MM.1S (cell line): Measurements from ENCODE around the gene NCF1.
"Not testable (repeated sequence)": the region's sequence is repeated elsewhere in the genome, so short reads cannot be mapped to it uniquely, and the experiment has no call there.

ENCODE experiments used
- DNase-seq: peaks from one replicate; pipeline ENCODE4 v3.0.0-alpha.2; 2015
- H2AFZ ChIP-seq: fragments of 300-600 bp; sonication (generic); 2 replicates; pipeline ENCODE4 v1.6.0; 2016; ENCODE audit warnings: antibody characterized with exemption, low read length
- H3F3A ChIP-seq: fragments of 300-600 bp; sonication (generic); 2 replicates; pipeline ENCODE4 v1.6.1; 2016; ENCODE audit warnings: mild to moderate bottlenecking, antibody characterized with exemption, low read length, moderate library complexity, mixed read lengths; ENCODE audit not compliant: insufficient read depth
- H3K27ac ChIP-seq: fragments of 300-600 bp; sonication (generic); 2 replicates; pipeline ENCODE4 v1.5.1; 2016; ENCODE audit warnings: mild to moderate bottlenecking, low read length
- H3K27me3 ChIP-seq: fragments of 300-600 bp; sonication (generic); replicated peaks from 2 replicates; pipeline ENCODE4 v1.6.0; 2016; ENCODE audit warnings: low read length; ENCODE audit not compliant: insufficient read depth
- H3K36me3 ChIP-seq: fragments of 300-600 bp; sonication (generic); replicated peaks from 2 replicates; pipeline ENCODE4 v1.6.1; 2016; ENCODE audit warnings: mild to moderate bottlenecking, low read length, mixed read lengths; ENCODE audit not compliant: insufficient read depth
- H3K4me1 ChIP-seq: fragments of 300-600 bp; sonication (generic); 2 replicates; pipeline ENCODE4 v1.6.1; 2016; ENCODE audit warnings: low read length, mixed read lengths
- H3K4me2 ChIP-seq: fragments of 300-600 bp; sonication (generic); 2 replicates; pipeline ENCODE4 v1.6.0; 2016; ENCODE audit warnings: low read depth, low read length
- H3K4me3 ChIP-seq: fragments of 300-600 bp; sonication (generic); 2 replicates; pipeline ENCODE4 v1.5.1; 2016; ENCODE audit warnings: low read length, mixed read lengths
- H3K79me2 ChIP-seq: fragments of 300-600 bp; sonication (generic); 2 replicates; pipeline ENCODE4 v1.6.1; 2016; ENCODE audit warnings: mixed run types, low read length, mixed read lengths
- H3K9ac ChIP-seq: fragments of 300-600 bp; sonication (generic); 2 replicates; pipeline ENCODE4 v1.6.1; 2016; ENCODE audit warnings: low read length, mixed read lengths
- H3K9me2 ChIP-seq: fragments of 300-600 bp; sonication (generic); replicated peaks from 2 replicates; pipeline ENCODE4 v1.6.1; 2016; ENCODE audit warnings: mild to moderate bottlenecking, low read length, mixed read lengths; ENCODE audit not compliant: insufficient read depth
- H3K9me3 ChIP-seq: fragments of 300-600 bp; sonication (generic); replicated peaks from 2 replicates; pipeline ENCODE4 v1.6.1; 2016; ENCODE audit warnings: mild to moderate bottlenecking, low read length, mixed read lengths; ENCODE audit not compliant: insufficient read depth
- H4K20me1 ChIP-seq: fragments of 300-600 bp; sonication (generic); 2 replicates; pipeline ENCODE4 v1.6.1; 2016; ENCODE audit warnings: mild to moderate bottlenecking, low read length, moderate library complexity, mixed read lengths; ENCODE audit not compliant: insufficient read depth

Gene NCF1

DNA sequence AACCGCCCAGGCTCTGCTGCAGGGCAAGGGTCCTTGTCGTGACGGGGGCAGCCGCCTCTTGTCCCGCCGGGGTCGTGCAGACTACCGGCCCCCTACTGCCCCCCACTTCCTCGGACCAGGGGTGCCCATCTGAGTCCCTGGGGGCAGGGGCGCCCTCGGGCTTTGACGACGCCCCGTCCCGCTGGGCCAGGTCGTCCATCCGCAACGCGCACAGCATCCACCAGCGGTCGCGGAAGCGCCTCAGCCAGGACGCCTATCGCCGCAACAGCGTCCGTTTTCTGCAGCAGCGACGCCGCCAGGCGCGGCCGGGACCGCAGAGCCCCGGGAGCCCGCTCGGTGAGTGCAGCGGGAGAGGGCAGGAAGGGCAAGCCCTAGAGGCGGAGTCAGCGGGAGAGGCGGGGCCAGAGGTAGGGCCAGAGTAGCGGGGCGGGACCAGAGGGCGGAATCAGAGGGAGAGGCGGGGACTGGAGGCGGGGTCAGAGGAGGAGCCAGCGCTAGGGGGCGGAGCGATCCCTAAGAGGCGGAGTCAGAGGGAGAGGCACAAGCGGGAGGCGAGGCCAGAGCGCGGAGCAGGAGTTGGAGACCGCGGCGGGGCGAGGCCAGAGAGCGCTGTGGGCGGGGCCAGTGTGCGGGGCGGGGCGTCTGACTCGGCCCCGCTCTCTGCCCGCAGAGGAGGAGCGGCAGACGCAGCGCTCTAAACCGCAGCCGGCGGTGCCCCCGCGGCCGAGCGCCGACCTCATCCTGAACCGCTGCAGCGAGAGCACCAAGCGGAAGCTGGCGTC lies 14.7 kb downstream of the NCF1 start:
- not testable (repeated sequence) for H3K9me3 ChIP-seq, H2AFZ ChIP-seq, H3K9me2 ChIP-seq, H3K79me2 ChIP-seq, H3K27ac ChIP-seq, H3F3A ChIP-seq, H3K4me2 ChIP-seq, H3K36me3 ChIP-seq, H3K4me1 ChIP-seq, H3K9ac ChIP-seq, H4K20me1 ChIP-seq, H3K27me3 ChIP-seq, H3K4me3 ChIP-seq
- peak; percentile 79 for DNase-seq

DNA sequence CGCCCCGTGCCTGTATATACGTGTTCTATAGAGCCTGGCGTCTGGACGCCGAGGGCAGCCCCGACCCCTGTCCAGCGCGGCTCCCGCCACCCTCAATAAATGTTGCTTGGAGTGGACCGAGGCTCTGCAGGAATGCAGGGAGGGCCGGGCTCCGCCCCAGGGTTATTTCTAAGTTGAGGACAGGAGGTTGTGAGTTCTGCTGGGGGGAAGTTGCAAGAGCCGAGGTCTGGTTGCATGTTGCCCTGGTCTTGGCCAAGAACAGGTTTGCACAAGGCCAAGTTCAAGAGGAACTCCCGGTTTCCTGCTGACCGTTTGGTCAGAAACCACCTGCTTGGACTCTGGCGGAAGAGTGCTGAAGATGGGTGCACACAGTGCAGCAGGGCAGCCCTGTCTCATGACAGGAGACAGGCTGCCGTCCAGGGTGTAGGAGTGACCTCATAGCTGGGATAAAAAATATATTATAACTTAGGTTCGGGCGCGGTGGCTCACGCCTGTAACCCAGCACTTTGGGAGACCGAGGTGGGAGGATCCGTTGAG lies 15.5 kb downstream of the NCF1 start:
- H3K36me3 ChIP-seq, DNase-seq, H3K4me3 ChIP-seq, H3K9me2 ChIP-seq, H4K20me1 ChIP-seq, H3K9me3 ChIP-seq, H3K4me1 ChIP-seq, H3K27me3 ChIP-seq, H2AFZ ChIP-seq, H3K79me2 ChIP-seq, H3K9ac ChIP-seq, H3K27ac ChIP-seq, H3K4me2 ChIP-seq, H3F3A ChIP-seq: not testable (repeated sequence)

DNA sequence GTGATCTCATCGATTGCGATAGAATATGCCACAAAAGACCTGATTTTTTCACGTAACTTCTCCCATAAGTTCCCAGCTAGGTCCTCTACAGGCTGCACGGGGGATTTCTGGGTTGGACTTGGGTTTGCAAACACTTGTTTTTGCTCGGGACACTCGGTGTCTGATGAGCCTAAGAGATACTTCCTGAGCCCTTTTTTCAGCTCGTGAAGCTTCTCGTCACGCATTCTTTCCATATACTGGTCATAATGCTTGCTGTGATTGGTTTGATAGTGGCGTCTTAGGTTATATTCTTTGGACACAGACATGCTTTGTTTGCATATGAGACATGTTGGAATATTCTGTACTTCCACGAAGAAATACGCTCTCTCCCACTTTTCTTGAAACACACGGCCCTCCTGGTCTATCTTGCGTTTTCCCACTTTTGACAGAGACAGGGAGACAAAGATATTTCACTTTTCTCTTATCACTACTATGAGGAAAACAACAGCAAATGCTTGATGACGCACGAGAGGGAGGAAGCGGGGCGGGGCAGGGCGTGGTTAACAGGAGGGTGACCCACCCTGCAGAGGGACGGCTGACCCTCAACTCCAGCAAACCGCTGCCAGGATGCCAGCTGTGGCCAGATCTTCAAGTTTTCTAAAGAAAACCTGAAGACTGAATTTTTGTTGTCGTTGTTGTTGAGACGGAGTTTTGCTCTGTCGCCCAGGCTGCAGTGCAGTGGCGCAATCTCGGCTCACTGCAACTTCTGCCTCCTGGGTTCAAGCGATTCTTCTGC lies 24.2 kb downstream of the NCF1 start:
- not testable (repeated sequence) for H3K79me2 ChIP-seq, H4K20me1 ChIP-seq, H3K9ac ChIP-seq, H3K9me2 ChIP-seq, H3K4me1 ChIP-seq, H3K27me3 ChIP-seq, DNase-seq, H3F3A ChIP-seq, H2AFZ ChIP-seq, H3K27ac ChIP-seq, H3K9me3 ChIP-seq, H3K4me3 ChIP-seq, H3K36me3 ChIP-seq, H3K4me2 ChIP-seq

DNA sequence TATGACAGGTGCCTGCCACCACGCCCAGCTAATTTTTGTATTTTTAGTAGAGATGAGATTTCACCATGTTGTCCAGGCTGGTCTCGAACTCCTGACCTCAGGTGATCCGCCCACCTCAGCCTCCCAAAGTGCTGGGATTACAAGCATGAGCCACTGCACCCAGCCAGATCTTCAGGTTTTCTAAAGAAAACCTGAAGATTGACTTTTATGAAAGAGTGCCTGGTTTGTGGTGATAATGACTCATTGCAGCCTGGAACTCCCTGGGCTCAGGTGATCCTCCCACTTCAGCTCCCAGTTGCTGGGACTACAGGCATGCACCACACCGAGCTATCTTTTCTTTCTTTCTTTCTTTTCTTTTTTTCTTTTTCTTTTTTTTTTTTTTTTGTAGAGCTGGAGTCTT lies 24.8 kb downstream of the NCF1 start:
- not testable (repeated sequence) for DNase-seq, H2AFZ ChIP-seq, H3K9me3 ChIP-seq, H3K9ac ChIP-seq, H3K27me3 ChIP-seq, H3K79me2 ChIP-seq, H3K4me1 ChIP-seq, H3K9me2 ChIP-seq, H3K36me3 ChIP-seq, H4K20me1 ChIP-seq, H3K4me2 ChIP-seq, H3K27ac ChIP-seq, H3K4me3 ChIP-seq, H3F3A ChIP-seq

DNA sequence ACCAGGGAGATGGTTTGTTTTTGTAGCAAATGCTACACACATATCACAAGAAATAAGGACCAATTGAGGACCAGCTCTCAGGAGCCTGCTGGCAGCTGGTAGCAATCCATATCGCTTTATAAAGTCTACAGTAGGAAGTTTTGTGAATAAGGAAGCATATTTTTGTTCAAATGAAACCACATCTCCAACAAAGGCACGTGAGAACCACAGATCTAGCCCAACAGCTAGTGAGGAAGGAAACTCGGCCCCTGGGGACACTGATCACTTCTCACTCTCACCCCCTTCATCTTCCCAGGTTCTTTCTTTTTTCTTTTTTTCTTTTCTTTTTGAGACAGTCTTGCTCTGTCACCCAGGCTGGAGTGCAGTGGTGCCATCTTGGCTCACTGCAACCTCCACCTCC lies 42.1 kb downstream of the NCF1 start:
- H4K20me1 ChIP-seq, H3F3A ChIP-seq, H3K27ac ChIP-seq, H3K9me2 ChIP-seq, H3K36me3 ChIP-seq, H3K9ac ChIP-seq, H3K9me3 ChIP-seq, H3K4me2 ChIP-seq, H2AFZ ChIP-seq, H3K27me3 ChIP-seq, H3K4me1 ChIP-seq, H3K4me3 ChIP-seq, H3K79me2 ChIP-seq, DNase-seq: not testable (repeated sequence)

DNA sequence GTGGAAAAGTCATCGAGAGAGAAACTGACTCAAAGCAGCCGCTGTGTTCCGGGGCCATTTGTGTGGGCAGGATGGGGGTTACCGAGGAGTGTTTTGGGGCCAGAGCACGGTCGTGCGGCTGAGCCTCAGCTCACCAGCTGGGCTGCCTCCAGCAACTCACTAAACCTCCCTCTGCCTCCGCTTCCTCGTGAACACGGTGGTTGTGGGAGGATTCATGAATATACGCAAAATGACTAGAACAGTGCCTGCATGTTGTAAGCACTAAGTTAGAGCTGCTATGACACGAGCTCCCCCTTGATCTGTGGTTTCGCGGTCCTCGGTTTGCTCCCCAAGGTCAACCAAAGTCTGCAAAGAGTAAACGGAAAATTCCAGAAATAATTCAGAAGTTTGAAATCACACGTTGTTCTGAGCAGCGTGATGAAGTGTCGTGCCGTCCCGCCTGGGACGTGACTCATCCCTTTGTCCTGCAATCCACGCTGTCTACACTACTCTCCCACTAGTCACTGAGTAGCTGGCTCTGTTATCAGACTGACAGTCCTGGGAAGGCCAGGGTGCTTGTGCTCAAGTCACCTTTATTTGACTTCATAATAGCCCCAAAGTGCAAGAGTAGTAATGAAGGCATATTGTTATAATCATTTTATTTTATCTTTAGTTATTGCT lies 46.5 kb downstream of the NCF1 start:
- not testable (repeated sequence) for H3K4me2 ChIP-seq, H3K4me1 ChIP-seq, H3K27me3 ChIP-seq, H3K27ac ChIP-seq, H3K9me3 ChIP-seq, H3F3A ChIP-seq, H3K36me3 ChIP-seq, H2AFZ ChIP-seq, H3K9ac ChIP-seq, H3K9me2 ChIP-seq, H3K4me3 ChIP-seq, H4K20me1 ChIP-seq, H3K79me2 ChIP-seq, DNase-seq

DNA sequence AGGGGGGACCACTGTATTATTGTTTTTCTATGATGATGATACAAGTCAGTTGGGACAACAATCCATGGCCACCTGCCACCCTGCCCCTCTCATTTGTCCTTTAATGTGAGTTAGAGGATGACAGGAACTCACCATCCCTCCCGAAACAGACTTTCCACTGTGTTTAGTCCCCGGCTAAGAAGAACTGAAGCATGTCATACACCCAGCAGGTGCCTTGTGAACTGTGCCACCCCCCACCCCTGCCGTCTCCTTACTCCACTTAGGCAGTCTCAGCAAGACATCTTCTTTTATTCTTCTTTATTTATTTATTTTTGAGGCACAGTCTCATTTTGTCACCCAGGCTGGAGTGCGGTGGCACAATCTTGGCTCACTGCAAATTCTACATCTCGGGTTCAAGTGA lies 47.4 kb downstream of the NCF1 start:
- not testable (repeated sequence) for H3F3A ChIP-seq, H3K9me3 ChIP-seq, H3K79me2 ChIP-seq, H3K9ac ChIP-seq, DNase-seq, H3K36me3 ChIP-seq, H3K27ac ChIP-seq, H3K9me2 ChIP-seq, H3K4me2 ChIP-seq, H4K20me1 ChIP-seq, H2AFZ ChIP-seq, H3K4me1 ChIP-seq, H3K4me3 ChIP-seq, H3K27me3 ChIP-seq
